NCI-H1694 (cell line): Measurements from ENCODE around the gene GSG1L.

Experiments used
- DNase-seq: peaks from one replicate; lab custom pipeline; 2025; lab: John Stamatoyannopoulos, UW

The GSG1L gene

DNA sequence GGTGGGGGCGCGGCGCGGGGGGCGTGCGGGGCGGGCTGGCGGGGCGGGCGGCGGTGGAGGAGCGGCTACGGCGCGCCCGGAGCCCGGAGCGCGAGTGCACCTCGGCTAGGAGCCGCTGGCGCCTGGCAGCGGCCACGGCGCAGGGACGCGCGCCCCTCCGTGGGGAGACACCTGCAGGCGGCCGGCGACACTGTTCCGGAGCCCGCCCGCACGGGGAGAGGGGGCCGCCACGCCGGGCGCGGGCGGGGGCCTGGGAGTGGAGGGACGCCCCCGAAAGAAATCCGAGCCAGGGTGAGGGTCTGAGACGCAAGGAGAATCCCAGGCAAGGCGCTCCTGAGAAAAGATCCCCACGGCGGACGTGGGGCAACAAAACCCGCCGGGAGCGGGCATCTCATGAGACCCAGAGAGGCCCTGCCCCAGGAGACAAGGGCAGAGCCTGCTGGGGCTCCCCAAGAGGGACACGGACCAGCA, at the start of gene GSG1L:
Gene GSG1L (minus strand): TSS at position 124 of the 471 bp plus-strand sequence. CDS start 290 bp downstream, outside the sequence.
- DNase-seq, result no peak

DNA sequence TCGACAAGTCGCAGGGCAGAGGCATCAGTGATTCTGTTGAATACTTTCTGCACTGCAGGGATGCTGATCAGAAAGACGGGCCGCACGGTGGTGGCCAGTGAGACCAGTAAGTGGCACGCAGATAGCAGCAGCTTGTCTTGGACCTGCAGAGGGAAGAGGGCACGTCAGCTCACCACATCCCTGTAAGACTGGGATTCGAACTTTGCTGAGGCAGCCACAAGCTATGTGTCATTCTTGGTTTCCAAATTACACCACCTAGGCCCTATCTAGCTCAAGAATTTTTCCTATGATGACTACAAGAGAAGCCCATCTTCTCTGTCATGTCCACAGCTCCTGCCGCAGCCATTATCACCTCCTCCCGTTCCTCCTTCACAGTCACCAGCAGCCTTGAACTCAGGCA, 49.4 kb upstream of the GSG1L start:
- DNase-seq, result no peak

GRCh38 chr16:28110977-28111376, 47.5 kb upstream of the GSG1L start:
- DNase-seq, result no peak

- no peak for DNase-seq
These were observed 47.0 kb upstream of the GSG1L start for GRCh38 chr16:28110479-28110878.

GRCh38 chr16:28110074-28110473, 46.6 kb upstream of the GSG1L start:
- no peak for DNase-seq

DNA sequence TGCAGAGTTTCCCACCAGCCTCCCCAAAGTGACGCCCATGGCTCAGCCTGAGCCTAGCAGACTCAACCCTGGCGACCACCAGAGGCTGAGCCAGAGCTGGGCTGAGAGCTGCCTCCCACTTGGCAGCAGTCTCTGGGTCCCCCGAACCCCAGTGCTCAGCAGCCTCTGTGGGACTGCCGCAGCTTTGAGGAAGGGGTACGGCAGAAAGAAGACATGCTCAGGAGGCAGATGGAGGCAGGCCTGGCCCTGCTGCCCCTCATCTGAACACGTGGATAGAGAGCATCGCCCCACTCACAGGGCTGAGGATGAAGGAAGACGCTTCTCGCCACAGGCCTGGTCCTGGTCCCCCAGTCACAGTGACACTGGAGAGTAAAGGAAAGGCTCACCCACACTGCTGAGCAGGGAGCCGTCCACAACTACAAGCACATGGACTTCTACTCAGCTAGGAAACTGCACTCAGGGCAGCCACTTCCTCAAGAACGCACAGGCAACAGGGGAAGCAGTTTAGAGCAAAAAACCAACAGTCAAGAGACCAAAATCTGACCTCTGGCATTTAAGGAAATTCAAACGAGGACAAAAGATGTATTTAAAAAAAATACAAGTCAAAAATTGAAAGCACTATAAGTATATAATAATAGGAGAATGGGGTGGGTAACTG, 45.2 kb upstream of the GSG1L start:
- DNase-seq, result no peak

- no peak for DNase-seq
These were observed 43.7 kb upstream of the GSG1L start for GRCh38 chr16:28107232-28107631.

DNA sequence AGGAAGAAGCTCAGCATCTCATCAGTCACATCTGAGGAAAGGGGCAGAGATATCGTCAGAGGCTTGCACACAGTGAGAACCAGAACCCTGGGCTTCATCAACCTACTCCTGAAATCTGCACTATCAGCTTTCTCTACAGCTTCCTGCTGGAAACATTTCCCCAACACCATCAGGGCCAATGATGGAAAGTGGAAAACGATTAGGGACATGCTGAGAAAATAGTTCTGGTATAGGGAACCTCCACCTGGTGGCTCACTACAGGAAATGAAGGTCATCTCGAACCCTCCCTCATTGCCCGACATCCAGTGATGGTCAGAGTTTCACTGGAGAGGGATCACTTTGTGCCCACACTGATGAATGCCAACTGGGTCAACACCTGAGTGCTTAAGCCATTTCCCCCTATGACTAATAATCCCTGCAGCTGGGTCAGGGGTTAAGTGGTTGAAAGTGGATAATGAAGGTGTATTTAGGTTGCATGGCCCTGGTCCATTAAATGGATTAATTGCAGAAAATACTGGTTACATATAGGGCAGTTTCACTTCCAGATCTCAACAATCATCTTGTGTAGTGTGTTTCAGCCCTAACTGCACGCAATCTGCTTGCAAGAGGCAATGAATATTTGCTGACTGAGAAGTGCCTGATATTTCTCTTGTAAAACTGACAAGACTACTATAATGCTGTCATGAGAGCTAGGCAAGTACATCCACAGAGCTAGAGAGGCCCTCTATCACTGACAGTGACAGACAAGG, 43.1 kb upstream of the GSG1L start:
- DNase-seq, result no peak

- no peak for DNase-seq
These were observed 42.4 kb upstream of the GSG1L start for GRCh38 chr16:28105954-28106353.

GRCh38 chr16:28105297-28105696, 41.8 kb upstream of the GSG1L start:
- DNase-seq, result no peak

DNA sequence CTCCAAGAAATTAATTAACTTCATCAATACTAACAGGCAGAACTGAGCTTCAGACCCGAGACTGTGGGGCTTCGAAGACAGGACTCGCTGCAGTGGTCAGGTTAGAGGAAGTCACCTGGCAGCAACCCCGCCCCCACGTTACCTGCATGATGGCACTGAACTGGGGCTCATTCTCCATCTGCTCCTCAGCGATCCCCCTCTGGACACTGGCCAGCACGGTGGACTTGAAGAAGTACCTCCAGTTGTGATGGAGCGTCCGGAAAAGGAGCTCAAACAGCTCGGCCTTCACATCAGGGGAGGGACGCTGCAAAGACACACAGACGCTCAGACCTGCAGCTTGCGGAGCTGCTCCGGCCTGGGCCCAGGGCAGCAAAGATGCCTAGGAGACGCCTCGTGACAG, 40.9 kb upstream of the GSG1L start:
- no peak for DNase-seq

- no peak for DNase-seq
These were observed 40.1 kb upstream of the GSG1L start for GRCh38 chr16:28103516-28104170.

GRCh38 chr16:28101533-28101890, 38.0 kb upstream of the GSG1L start:
- no peak for DNase-seq

- no peak for DNase-seq
These were observed 37.5 kb upstream of the GSG1L start for GRCh38 chr16:28100810-28101532.

GRCh38 chr16:28098959-28099945, 35.7 kb upstream of the GSG1L start:
- DNase-seq, result no peak

- no peak for DNase-seq
These were observed 34.9 kb upstream of the GSG1L start for GRCh38 chr16:28098171-28098958.

DNA sequence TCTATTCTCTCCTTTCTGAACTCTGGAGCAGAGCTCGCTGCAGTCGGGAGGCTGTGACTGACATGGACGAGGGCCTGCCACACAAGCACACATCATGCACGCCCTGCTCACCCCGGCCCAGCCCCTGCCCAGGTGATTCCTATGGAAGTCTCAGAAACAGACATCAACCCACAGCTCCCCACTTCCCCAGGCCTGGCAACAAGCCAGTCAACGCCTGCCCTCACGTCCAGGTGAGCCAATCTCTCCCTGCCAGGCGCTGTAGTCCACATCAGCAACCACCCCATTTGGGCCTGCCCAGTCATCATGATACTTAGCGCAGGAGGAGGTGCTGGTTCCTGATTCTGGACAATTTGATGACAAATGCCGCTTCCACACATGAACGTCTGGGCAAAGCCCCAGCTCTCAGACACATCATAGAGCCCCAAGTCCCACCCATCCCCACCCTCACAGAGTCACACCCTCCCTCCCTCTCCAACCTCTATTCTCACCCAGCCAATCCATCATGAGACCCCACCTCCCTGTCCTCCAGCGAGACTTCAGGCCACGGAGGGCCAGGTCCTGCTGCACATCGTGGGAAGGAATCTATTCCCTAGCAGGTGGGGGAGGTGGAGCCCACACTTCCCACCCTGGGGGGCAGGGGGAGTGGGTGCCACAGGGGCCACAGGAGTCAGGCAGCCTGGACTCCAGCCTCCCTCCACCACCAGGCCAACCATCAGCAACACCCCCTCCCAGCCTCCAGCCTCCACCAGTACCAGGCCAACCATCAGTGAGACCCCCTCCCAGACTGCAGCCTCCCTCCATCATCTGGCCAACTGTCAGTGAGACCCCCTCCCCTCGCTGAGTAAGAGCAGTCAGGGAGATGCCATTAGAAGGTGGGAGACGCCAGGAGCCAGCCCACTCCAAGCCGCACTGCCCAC, 33.7 kb upstream of the GSG1L start:
- no peak for DNase-seq

DNA sequence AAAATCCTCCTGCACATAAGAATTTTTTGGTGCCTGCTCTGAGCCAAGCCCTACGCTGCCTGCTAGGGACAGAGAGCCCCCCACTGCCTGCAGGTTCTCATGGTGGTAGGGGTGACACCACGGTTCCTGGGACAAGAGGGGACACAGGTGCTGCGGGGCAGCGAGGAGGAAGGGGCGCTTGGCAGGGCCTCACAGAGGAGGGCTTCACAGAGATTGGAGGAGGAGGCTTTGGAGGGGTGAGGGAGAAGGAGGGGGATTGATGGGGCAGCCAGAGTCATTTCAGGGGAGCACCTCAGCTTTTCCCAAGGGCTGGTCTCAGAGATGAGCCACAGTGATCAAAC, 29.8 kb upstream of the GSG1L start:
- no peak for DNase-seq

GRCh38 chr16:28092721-28093384, 29.3 kb upstream of the GSG1L start:
- no peak for DNase-seq
